Testis (tissue), 2 donors: ENCODE results near the gene SIPA1L3.

Experiments used
- POLR2A ChIP-seq: fragments of 450-650 bp; IDR thresholded peaks from one replicate; pipeline ENCODE4 v1.6.1; 2017; ENCODE audit warnings: antibody characterized with exemption, mild to moderate bottlenecking, moderate library complexity
- TF ChIP-seq, protein P1 (sequence below), 3 experiments: fragments of 450-650 bp in 2 of 3; fragments of 200-600 bp in 1 of 3; sonication (generic) in 1 of 3; IDR thresholded peaks; one replicate each; pipeline ENCODE4 v1.5.1; 2016 to 2019; ENCODE audit warnings: antibody characterized with exemption in 3 of 3, mild to moderate bottlenecking in 2 of 3, moderate library complexity in 1 of 3

DNA sequence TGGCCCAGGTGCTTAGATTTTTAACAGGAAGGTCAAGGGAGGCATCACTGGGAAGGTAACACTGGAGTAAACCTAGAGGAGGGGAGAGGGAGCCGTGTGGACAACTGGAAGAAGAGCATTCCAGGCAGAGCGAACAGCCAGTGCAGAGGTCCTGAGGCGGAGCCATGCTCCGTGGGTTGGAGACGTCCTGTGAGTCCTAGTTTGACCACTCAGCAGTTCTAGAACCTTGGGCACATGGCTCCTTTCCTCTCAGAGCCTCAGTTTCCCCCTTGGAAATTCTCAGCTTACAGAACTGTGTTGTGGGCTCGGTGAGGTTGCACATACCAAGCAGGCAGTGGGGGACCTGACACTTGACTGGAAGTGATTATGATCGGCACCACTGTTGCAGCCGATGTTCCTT lies 186.1 kb downstream of the SIPA1L3 start:
- TF ChIP-seq, protein P1, sequence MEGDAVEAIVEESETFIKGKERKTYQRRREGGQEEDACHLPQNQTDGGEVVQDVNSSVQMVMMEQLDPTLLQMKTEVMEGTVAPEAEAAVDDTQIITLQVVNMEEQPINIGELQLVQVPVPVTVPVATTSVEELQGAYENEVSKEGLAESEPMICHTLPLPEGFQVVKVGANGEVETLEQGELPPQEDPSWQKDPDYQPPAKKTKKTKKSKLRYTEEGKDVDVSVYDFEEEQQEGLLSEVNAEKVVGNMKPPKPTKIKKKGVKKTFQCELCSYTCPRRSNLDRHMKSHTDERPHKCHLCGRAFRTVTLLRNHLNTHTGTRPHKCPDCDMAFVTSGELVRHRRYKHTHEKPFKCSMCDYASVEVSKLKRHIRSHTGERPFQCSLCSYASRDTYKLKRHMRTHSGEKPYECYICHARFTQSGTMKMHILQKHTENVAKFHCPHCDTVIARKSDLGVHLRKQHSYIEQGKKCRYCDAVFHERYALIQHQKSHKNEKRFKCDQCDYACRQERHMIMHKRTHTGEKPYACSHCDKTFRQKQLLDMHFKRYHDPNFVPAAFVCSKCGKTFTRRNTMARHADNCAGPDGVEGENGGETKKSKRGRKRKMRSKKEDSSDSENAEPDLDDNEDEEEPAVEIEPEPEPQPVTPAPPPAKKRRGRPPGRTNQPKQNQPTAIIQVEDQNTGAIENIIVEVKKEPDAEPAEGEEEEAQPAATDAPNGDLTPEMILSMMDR (IDR thresholded peaks at IDR 0.05) = no peak
- TF ChIP-seq POLR2A = no peak
